HepG2 (cell line): Measurements from ENCODE around the gene EIF4G2. TPM values are rescaled to one million over a fixed set of nuclear protein-coding genes. Genes with fewer than 3 reads are reported as not detected.
A peak's percentile ranks its signal among the peaks of the same experiment; 100 is the strongest.

Source experiments
- CREBL2 ChIP-seq: sonication (generic); formaldehyde crosslinking; IDR thresholded peaks from 2 replicates; pipeline ENCODE4 v1.8.1; 2023; ENCODE audit warnings: missing genetic modification reagents, mild to moderate bottlenecking, borderline replicate concordance
- GATAD2A ChIP-seq: IDR thresholded peaks from 2 replicates; pipeline ENCODE4 v1.6.1; 2016
- GLMP ChIP-seq: sonication (generic); formaldehyde crosslinking; IDR thresholded peaks from 2 replicates; pipeline ENCODE4 v1.9.0; 2021; ENCODE audit warnings: missing genetic modification reagents, mild to moderate bottlenecking, borderline replicate concordance
- HOXA3 ChIP-seq: sonication (generic); formaldehyde crosslinking; IDR thresholded peaks from 2 replicates; pipeline ENCODE4 v1.5.0; 2020; ENCODE audit warnings: missing genetic modification reagents
- MEF2D ChIP-seq: sonication (generic); formaldehyde crosslinking; IDR thresholded peaks from 2 replicates; pipeline ENCODE4 v1.5.1; 2020; ENCODE audit warnings: mild to moderate bottlenecking, missing genetic modification reagents
- NFIC ChIP-seq: IDR thresholded peaks from 2 replicates; pipeline ENCODE4 v1.6.1; 2012; ENCODE audit warnings: mild to moderate bottlenecking, low read length, inconsistent platforms
- NFYB ChIP-seq: sonication (generic); formaldehyde crosslinking; IDR thresholded peaks from 2 replicates; pipeline ENCODE4 v1.4.0; 2020; ENCODE audit warnings: missing genetic modification reagents
- PATZ1 ChIP-seq: sonication (generic); formaldehyde crosslinking; IDR thresholded peaks from 2 replicates; pipeline ENCODE4 v1.4.0; 2020; ENCODE audit warnings: missing genetic modification reagents
- PRDM15 ChIP-seq: sonication (generic); formaldehyde crosslinking; IDR thresholded peaks from 2 replicates; pipeline ENCODE4 v1.4.0; 2020; ENCODE audit warnings: missing genetic modification reagents
- THAP7 ChIP-seq: sonication (generic); formaldehyde crosslinking; IDR thresholded peaks from 2 replicates; pipeline ENCODE4 v1.8.1; 2023; ENCODE audit warnings: mild to moderate bottlenecking, missing genetic modification reagents
- TRAFD1 ChIP-seq: sonication (generic); formaldehyde crosslinking; IDR thresholded peaks from 2 replicates; pipeline ENCODE4 v1.5.1; 2020; ENCODE audit warnings: missing genetic modification reagents, mild to moderate bottlenecking, borderline replicate concordance
- U2AF1 ChIP-seq: fragments of 200-400 bp; formaldehyde crosslinking; optimal IDR thresholded peaks from 2 replicates; pipeline ENCODE3; 2017; ENCODE audit warnings: mild to moderate bottlenecking, low read depth, low read length
- ZC3H4 ChIP-seq: sonication (generic); formaldehyde crosslinking; IDR thresholded peaks from 2 replicates; pipeline ENCODE4 v1.4.0; 2020; ENCODE audit warnings: missing genetic modification reagents, borderline replicate concordance
- ZKSCAN8 ChIP-seq: IDR thresholded peaks from 2 replicates; pipeline ENCODE4 v1.6.1; 2016; ENCODE audit warnings: borderline replicate concordance, missing genetic modification reagents, missing compliant biosample characterization
- ZNF331 ChIP-seq: sonication (generic); formaldehyde crosslinking; IDR thresholded peaks from 2 replicates; pipeline ENCODE4 v1.4.0; 2020; ENCODE audit warnings: missing genetic modification reagents
- ZNF543 ChIP-seq: sonication (generic); formaldehyde crosslinking; IDR thresholded peaks from 2 replicates; pipeline ENCODE4 v1.4.0; 2020; ENCODE audit warnings: mild to moderate bottlenecking, missing genetic modification reagents
- ZSCAN9 ChIP-seq: IDR thresholded peaks from 2 replicates; pipeline ENCODE4 v1.6.1; 2016; ENCODE audit warnings: borderline replicate concordance
- polyA plus RNA-seq, 8 experiments: library from polyadenylated mRNA; depleted of rRNA in 3 of 8; stranded (reverse) in 7 of 8; unstranded in 1 of 8; fragments of >200 nt; fragmentation: Illumina TruSeq in 4 of 8; extraction: Trizol in 4 of 8; gene quantifications; 2 replicates each; pipeline versions ENCODE4 v1.2.1 to v1.2.3, GENCODE V29; 2011 to 2016; ENCODE audit warnings: low read depth in 4 of 8, missing spikeins in 1 of 8, mixed read lengths in 1 of 8; ENCODE audit not compliant: insufficient read depth in 1 of 8
- total RNA-seq, 5 experiments: library from RNA; depleted of rRNA; stranded (reverse); fragments of >200 nt; fragmentation: Illumina TruSeq; extraction: Trizol; gene quantifications; 2 replicates each; pipeline ENCODE4 v1.2.3, GENCODE V29; 2016; ENCODE audit warnings: low read depth in 1 of 5

Gene EIF4G2
- total and polyA plus RNA-seq, 2 of the 13 experiments (the other 11 are each of a cell fraction or from before 2014, with no cell fraction given), result 362 to 546 TPM

- TF ChIP-seq CREBL2, result peak; percentile 12; the same call in 1 of the 2 replicates
- no peak for TF ChIP-seq GATAD2A
- peak; percentile 25; the same call in 1 of the 2 replicates for TF ChIP-seq TRAFD1 (CRISPR knock-in tag)
- peak; percentile 36; the same call in 1 of the 2 replicates for TF ChIP-seq ZNF543 (CRISPR knock-in tag)
- TF ChIP-seq ZNF331 (CRISPR knock-in tag), result 0 out of 2 replicates have a peak, but pooled peaks have one; percentile 39
- TF ChIP-seq HOXA3 (CRISPR knock-in tag), result peak; percentile 97
- no peak for TF ChIP-seq ZC3H4 (CRISPR knock-in tag)
- peak; percentile 69 for TF ChIP-seq ZSCAN9 (CRISPR knock-in tag)
- no peak; the same call in 1 of the 2 replicates for TF ChIP-seq GLMP (CRISPR knock-in tag)
- TF ChIP-seq NFYB (CRISPR knock-in tag), result peak; percentile 95
- TF ChIP-seq ZKSCAN8, result 0 out of 2 replicates have a peak, but pooled peaks have one; percentile 21
- TF ChIP-seq NFIC, result 0 out of 2 replicates have a peak, but pooled peaks have one; percentile 10
- TF ChIP-seq MEF2D (CRISPR knock-in tag), result peak; percentile 99
- TF ChIP-seq THAP7 (CRISPR knock-in tag), result no peak
- TF ChIP-seq PRDM15, result 0 out of 2 replicates have a peak, but pooled peaks have one; percentile 17
- TF ChIP-seq U2AF1, result peak; percentile 14
- no peak; the same call in 1 of the 2 replicates for TF ChIP-seq PATZ1 (CRISPR knock-in tag)
These were observed 49.1 kb upstream of the EIF4G2 start, which contains the start of gene ZBED5 (continued) for GRCh38 chr11:10857709-10858438.
